CD14-positive monocyte (primary cell): ENCODE results near the gene INPP5A. TPM values are rescaled to one million over a fixed set of nuclear protein-coding genes. Genes with fewer than 3 reads are reported as not detected.
"Not testable (repeated sequence)": the region's sequence is repeated elsewhere in the genome, so short reads cannot be mapped to it uniquely, and the experiment has no call there.

Experiments
- DNase-seq, 3 donors: peaks; one replicate each; pipeline ENCODE4 v3.0.0-alpha.2; 2011 to 2022
- H2AFZ ChIP-seq: 2 replicates; pipeline ENCODE4 v1.6.0; 2012; ENCODE audit warnings: mild to moderate bottlenecking, low read depth, low read length, inconsistent platforms; ENCODE audit not compliant: insufficient read depth, poor library complexity, severe bottlenecking
- H3K27ac ChIP-seq, 2 donors: 1 replicate in 1 of 2; 2 replicates in 1 of 2; pipeline ENCODE4 v1.5.1; 2012 to 2013; ENCODE audit warnings: low read length in 2 of 2, control low read depth in 1 of 2, inconsistent platforms in 1 of 2, low read depth in 1 of 2, mild to moderate bottlenecking in 1 of 2
- H3K27me3 ChIP-seq, 2 donors: one replicate each; pipeline versions ENCODE4 v1.6.0 to v1.6.1; 2011 to 2013; ENCODE audit warnings: low read length in 2 of 2; ENCODE audit not compliant: control insufficient read depth in 2 of 2, insufficient read depth in 2 of 2
- H3K36me3 ChIP-seq, 2 donors: replicated peaks in 1 of 2; 1 replicate in 1 of 2; 2 replicates in 1 of 2; pipeline versions ENCODE4 v1.5.1 to v1.6.1; 2012 to 2013; ENCODE audit warnings: low read length in 2 of 2, control low read depth in 1 of 2, inconsistent platforms in 1 of 2, mild to moderate bottlenecking in 1 of 2; ENCODE audit not compliant: insufficient read depth in 2 of 2, control insufficient read depth in 1 of 2
- H3K4me1 ChIP-seq, 2 donors: 1 replicate in 1 of 2; 2 replicates in 1 of 2; pipeline versions ENCODE4 v1.5.1 to v1.6.1; 2012 to 2013; ENCODE audit warnings: low read length in 2 of 2, control low read depth in 1 of 2, inconsistent platforms in 1 of 2, mild to moderate bottlenecking in 1 of 2, moderate library complexity in 1 of 2; ENCODE audit not compliant: insufficient read depth in 2 of 2, control insufficient read depth in 1 of 2
- H3K4me2 ChIP-seq: replicated peaks from 2 replicates; pipeline ENCODE3; 2012; ENCODE audit warnings: low read length, moderate library complexity, mild to moderate bottlenecking; ENCODE audit not compliant: poor library complexity, severe bottlenecking; ENCODE audit errors: extremely low read depth
- H3K4me3 ChIP-seq, 3 experiments: fragments of 200-600 bp in 1 of 3; sonication (generic) in 1 of 3; replicated peaks in 1 of 3; 1 replicate in 2 of 3; 2 replicates in 1 of 3; pipeline ENCODE4 v1.5.1; 2011 to 2013; ENCODE audit warnings: low read length in 3 of 3, mild to moderate bottlenecking in 3 of 3, control low read depth in 2 of 3, low read depth in 2 of 3, inconsistent platforms in 1 of 3, moderate library complexity in 1 of 3
- H3K79me2 ChIP-seq: 2 replicates; pipeline ENCODE4 v1.6.0; 2012; ENCODE audit warnings: mild to moderate bottlenecking, control low read depth, inconsistent platforms, low read length, moderate library complexity; ENCODE audit not compliant: insufficient read depth
- H3K9ac ChIP-seq: 2 replicates; pipeline ENCODE4 v1.6.0; 2017; ENCODE audit warnings: low read length, mild to moderate bottlenecking; ENCODE audit not compliant: insufficient read depth, poor library complexity, severe bottlenecking
- H3K9me3 ChIP-seq, 2 donors: replicated peaks in 1 of 2; 1 replicate in 1 of 2; 2 replicates in 1 of 2; pipeline versions ENCODE4 v1.5.1 to v1.6.1; 2012 to 2013; ENCODE audit warnings: low read length in 2 of 2, control low read depth in 1 of 2; ENCODE audit not compliant: control insufficient read depth in 1 of 2, insufficient read depth in 1 of 2
- H4K20me1 ChIP-seq: 2 replicates; pipeline ENCODE4 v1.6.0; 2012; ENCODE audit warnings: mild to moderate bottlenecking, low read length, control low read depth, moderate library complexity; ENCODE audit not compliant: insufficient read depth
- H3K27ac Mint-ChIP-seq, 7 donors: one replicate each; pipeline ENCODE4 v1.8.0; 2020; ENCODE audit warnings: mild to moderate bottlenecking in 7 of 7, mixed read lengths in 7 of 7, moderate library complexity in 6 of 7, inconsistent platforms in 2 of 7
- H3K27me3 Mint-ChIP-seq, 3 donors: one replicate each; pipeline ENCODE4 v1.8.0; 2021 to 2022; ENCODE audit warnings: low read depth in 3 of 3, mild to moderate bottlenecking in 3 of 3, mixed read lengths in 3 of 3, moderate library complexity in 3 of 3, inconsistent platforms in 1 of 3
- H3K36me3 Mint-ChIP-seq, 2 donors: one replicate each; pipeline ENCODE4 v1.8.0; 2020; ENCODE audit warnings: mixed read lengths in 2 of 2, inconsistent platforms in 1 of 2, mild to moderate bottlenecking in 1 of 2
- H3K4me1 Mint-ChIP-seq: one replicate; pipeline ENCODE4 v1.8.0; 2020; ENCODE audit warnings: mild to moderate bottlenecking, mixed read lengths
- H3K4me3 Mint-ChIP-seq, 2 donors: one replicate each; pipeline ENCODE4 v1.8.0; 2020; ENCODE audit warnings: mild to moderate bottlenecking in 2 of 2, mixed read lengths in 2 of 2, moderate library complexity in 1 of 2
- H3K9me3 Mint-ChIP-seq, 7 donors: one replicate each; pipeline ENCODE4 v1.8.0; 2020 to 2022; ENCODE audit warnings: mixed read lengths in 7 of 7, mild to moderate bottlenecking in 6 of 7, moderate library complexity in 6 of 7, inconsistent platforms in 2 of 7
- CTCF ChIP-seq: fragments of 200-600 bp; IDR thresholded peaks from one replicate; pipeline ENCODE4 v1.8.0; 2022; ENCODE audit warnings: antibody characterized with exemption, mild to moderate bottlenecking
- WGBS: methylation state at CpG from one replicate; pipeline ENCODE4 v1.1.5; 2013; ENCODE audit warnings: missing lambda C conversion rate; ENCODE audit not compliant: insufficient coverage; 5-methylcytosine and 5-hydroxymethylcytosine counted together
- intact Hi-C, 2 donors: fragments of 100-400 bp; cut with micrococcal nuclease; formaldehyde crosslinking; loops; one replicate each; pipeline versions ENCODE4 v1.15.0 to v1.15.1; 2023
- polyA plus RNA-seq, 3 donors: library from polyadenylated mRNA; depleted of rRNA in 1 of 3; unstranded in 2 of 3; stranded (reverse) in 1 of 3; fragments of 300-500 nt in 2 of 3; fragments of >200 nt in 1 of 3; fragmentation: Illumina TruSeq in 2 of 3; gene quantifications; 1 replicate in 2 of 3; 2 replicates in 1 of 3; pipeline ENCODE4 v1.2.3, GENCODE V29; 2012 to 2021

The INPP5A gene
- polyA plus RNA-seq, 3 donors, result 0.87 to 17.2 (median 2.9) TPM

GRCh38 chr10:132489053-132489703 lies 48.4 kb upstream of the INPP5A start:
- Histone ChIP-seq H3K9ac (no peak overlapping the region), H2AFZ (no peak overlapping the region), H3K9me3 (peaks cover 0 to 14% of the 10 kb centered on the region in 2 donors), H3K27me3 (no peaks in the 10 kb centered on the region), H3K4me3 (no peak overlapping the region), H3K27ac (no peak overlapping the region), H4K20me1 (no peaks in the 10 kb centered on the region), H3K4me2 (no peak overlapping the region), H3K4me1 (no peaks in the 10 kb centered on the region), H3K79me2 (no peaks in the 10 kb centered on the region), H3K36me3 (no peaks in the 10 kb centered on the region)
- DNase-seq, result no peak
- Mint-ChIP-seq H3K36me3 (no peaks in the 10 kb centered on the region), H3K27ac (no peak overlapping the region), H3K9me3 (peaks cover 0 to 24% (median 3%) of the 10 kb centered on the region in 7 donors), H3K4me1 (no peaks in the 10 kb centered on the region), H3K4me3 (no peak overlapping the region), H3K27me3 (peaks cover 0 to 8% (median 4%) of the 10 kb centered on the region in 3 donors)
- intact Hi-C loops, result no loop called here
- TF ChIP-seq CTCF, result no peak
- WGBS, result 96% methylated on average over 14 of the region's 21 CpGs

- Histone ChIP-seq H3K27ac (no peak overlapping the region), H3K27me3 (no peaks in the 10 kb centered on the region), H3K9me3 (peaks cover 0 to 14% of the 10 kb centered on the region in 2 donors), H4K20me1 (no peaks in the 10 kb centered on the region), H3K4me2 (no peak overlapping the region), H3K4me1 (no peaks in the 10 kb centered on the region), H3K9ac (no peak overlapping the region), H3K4me3 (no peak overlapping the region), H2AFZ (no peak overlapping the region), H3K36me3 (no peaks in the 10 kb centered on the region), H3K79me2 (no peaks in the 10 kb centered on the region)
- H3K27ac Mint-ChIP-seq, result no peak overlapping the region
- H3K9me3 Mint-ChIP-seq, result peaks cover 0 to 24% (median 3%) of the 10 kb centered on the region in 7 donors
- 86% methylated on average over 22 of the region's 31 CpGs for WGBS
- no peak for TF ChIP-seq CTCF
- H3K36me3 Mint-ChIP-seq, result no peaks in the 10 kb centered on the region
- no peaks in the 10 kb centered on the region for H3K4me1 Mint-ChIP-seq
- DNase-seq, result no peak
- intact Hi-C loops, result no loop called here
- H3K27me3 Mint-ChIP-seq, result peaks cover 4 to 8% (median 6%) of the 10 kb centered on the region in 3 donors
- H3K4me3 Mint-ChIP-seq, result no peak overlapping the region
These were observed 47.7 kb upstream of the INPP5A start for GRCh38 chr10:132489704-132490534.

- H3K4me2 ChIP-seq, H3K36me3 ChIP-seq, H3K4me3 ChIP-seq, H3K27ac ChIP-seq, H3K36me3 Mint-ChIP-seq, H3K4me1 ChIP-seq, H3K27me3 ChIP-seq, intact Hi-C loops, H3K4me3 Mint-ChIP-seq, H3K9ac ChIP-seq, H3K79me2 ChIP-seq, H4K20me1 ChIP-seq, DNase-seq, H3K27ac Mint-ChIP-seq, H3K27me3 Mint-ChIP-seq, H2AFZ ChIP-seq, H3K4me1 Mint-ChIP-seq: not testable (repeated sequence)
- peaks cover 0 to 24% (median 3%) of the 10 kb centered on the region in 7 donors for H3K9me3 Mint-ChIP-seq
- WGBS, result 97% methylated on average over 6 of the region's 8 CpGs
- H3K9me3 ChIP-seq, result peaks cover 0 to 14% of the 10 kb centered on the region in 2 donors
These were observed 46.1 kb upstream of the INPP5A start for GRCh38 chr10:132491534-132491933.
